Inferior parietal cortex (tissue), 1 donor: ENCODE measurements around the gene ESR2.
"Not testable (repeated sequence)": the region's sequence is repeated elsewhere in the genome, so short reads cannot be mapped to it uniquely, and the experiment has no call there.

Experiments
- DNase-seq: peaks from one replicate; pipeline ENCODE4 v3.0.0-alpha.2; 2016; ENCODE audit errors: extremely low spot score

ESR2 gene

GRCh38 chr14:64221391-64222003 lies 72.7 kb downstream of the ESR2 start:
- DNase-seq: no peak

GRCh38 chr14:64220466-64220865 lies 73.7 kb downstream of the ESR2 start:
- DNase-seq: peak; percentile 54

DNA sequence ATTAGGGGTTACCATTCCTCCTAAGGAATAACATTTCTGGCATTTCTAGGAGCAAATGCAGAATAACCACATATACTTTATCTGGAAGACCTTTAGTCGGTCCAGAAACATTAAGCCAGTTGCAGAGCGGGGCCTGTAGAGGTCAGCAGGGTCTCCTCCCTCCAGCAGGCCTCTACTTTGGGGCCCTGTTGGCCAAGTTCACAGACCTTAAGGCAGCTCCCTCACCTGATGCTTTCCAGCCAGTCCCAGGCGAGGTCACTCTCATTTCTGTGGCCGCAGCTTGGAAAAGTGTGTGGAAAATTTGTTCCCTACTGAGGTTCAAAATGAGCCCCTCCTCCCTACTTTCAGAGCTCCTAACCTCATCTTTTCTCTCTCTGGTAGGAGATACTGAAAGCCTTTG lies 74.1 kb downstream of the ESR2 start:
- no peak for DNase-seq

GRCh38 chr14:64218344-64219240 lies 75.6 kb downstream of the ESR2 start:
- DNase-seq: no peak

DNA sequence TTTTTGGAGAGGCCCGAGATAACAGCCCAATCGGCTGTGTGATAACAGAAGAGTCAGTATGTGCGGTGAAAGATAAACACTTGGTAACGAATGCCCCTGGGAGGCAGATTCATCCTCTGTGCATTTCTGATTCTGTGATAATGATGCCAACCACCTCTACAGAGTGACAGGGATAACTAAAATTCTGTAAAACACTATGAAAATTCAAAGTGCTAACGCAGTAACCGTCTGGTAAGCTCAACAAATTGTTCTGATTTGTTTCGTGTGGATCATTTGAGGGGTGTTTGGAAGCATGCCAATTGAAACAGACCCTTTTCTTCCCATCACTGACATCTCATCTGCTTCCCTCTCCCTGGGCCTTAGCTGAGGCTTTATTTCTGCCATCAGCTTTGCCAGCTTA lies 76.3 kb downstream of the ESR2 start:
- no peak for DNase-seq

DNA sequence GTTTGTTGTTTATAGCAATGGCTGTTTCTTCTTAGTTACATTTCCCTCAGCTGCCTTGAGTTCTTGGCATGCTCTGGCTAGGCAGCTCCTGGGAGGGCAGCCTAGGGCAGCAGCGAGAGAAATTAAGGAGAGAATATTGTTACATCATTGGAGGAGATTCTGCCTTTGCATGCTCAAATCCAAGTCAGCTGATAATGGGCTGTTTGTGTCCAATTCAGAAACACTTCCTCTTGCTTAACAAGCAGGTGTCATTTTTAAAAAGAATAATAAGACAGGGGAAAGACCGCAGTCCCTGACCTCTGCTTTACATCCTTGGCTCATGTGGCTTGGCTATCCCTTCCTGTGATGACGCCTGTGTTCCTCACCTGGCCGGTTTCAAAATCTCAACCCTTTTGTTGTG lies 76.9 kb downstream of the ESR2 start:
- no peak for DNase-seq

- DNase-seq: no peak
These were observed 78.2 kb downstream of the ESR2 start for GRCh38 chr14:64215978-64216377.

DNA sequence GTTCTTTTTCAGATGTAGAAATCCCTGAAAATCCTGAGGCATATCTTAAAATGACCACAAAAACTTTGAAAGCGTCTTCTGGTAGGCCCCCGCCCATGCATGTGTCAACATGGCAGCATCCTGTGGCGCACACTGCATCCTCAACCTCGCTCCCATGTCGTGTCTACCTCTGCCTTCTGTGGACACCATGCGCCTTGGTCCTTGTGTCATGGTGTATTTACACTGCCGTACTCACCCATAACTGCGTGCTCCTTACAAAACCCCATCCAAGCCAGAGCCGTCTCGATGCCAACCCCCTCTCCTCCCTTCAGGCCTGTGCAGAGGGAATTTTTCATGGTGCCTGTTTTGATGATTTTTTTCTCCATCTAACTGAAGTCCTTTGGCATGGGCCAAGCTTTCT lies 78.9 kb downstream of the ESR2 start:
- DNase-seq: no peak

- DNase-seq: no peak
These were observed 80.2 kb downstream of the ESR2 start for GRCh38 chr14:64213853-64214570.

DNA sequence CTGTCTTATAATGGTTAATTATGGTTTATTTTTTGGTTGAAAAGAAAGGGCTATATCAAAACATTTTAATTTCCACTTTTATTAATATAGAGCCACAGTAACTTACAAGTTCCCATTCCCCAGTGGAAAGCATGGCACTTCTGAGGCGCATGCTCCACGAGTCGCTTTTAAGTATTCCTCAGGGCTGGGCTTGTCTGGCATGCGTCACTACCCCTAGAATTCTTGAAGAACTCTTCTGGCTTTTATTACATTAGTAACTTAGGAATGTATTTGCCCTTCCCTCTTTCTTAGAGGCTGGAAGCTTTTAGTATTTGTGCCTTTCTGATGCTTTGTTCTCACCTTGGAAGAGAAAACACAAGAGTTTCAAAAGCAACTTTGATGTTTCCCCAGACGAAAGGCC lies 81.1 kb downstream of the ESR2 start:
- DNase-seq: no peak

- DNase-seq: no peak
These were observed 81.5 kb downstream of the ESR2 start for GRCh38 chr14:64212666-64213065.

GRCh38 chr14:64210912-64211311 lies 83.3 kb downstream of the ESR2 start:
- DNase-seq: not testable (repeated sequence)

GRCh38 chr14:64210216-64210615 lies 84.0 kb downstream of the ESR2 start:
- no peak for DNase-seq

DNA sequence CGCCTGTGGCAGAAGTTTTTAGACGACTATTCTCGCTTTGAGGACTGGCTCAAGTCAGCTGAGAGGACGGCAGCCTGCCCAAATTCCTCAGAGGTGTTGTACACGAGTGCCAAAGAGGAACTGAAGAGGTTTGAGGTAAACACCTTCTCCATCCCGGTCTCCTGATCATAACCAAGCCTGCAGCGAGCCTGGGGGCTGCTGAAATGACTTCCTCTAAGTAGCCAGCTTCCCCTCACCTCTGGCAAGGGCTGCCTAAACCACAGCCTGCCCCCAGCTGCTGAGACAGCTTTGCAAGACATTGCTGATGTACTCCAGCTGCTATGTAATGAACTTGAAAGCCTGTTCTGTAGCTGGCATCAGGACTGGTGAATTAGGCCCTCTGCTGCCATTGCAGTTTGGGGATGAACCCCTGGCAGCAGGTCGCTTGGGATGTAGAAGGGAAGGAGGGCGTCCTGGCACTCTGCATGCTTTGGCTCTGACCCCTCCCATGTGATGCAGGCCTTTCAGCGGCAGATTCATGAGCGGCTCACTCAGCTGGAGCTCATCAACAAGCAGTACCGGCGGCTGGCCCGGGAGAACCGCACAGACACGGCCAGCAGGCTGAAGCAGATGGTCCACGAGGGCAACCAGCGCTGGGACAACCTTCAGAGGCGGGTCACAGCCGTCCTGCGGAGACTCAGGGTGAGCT lies 84.6 kb downstream of the ESR2 start:
- no peak for DNase-seq

GRCh38 chr14:64208981-64209380 lies 85.2 kb downstream of the ESR2 start:
- DNase-seq: no peak

GRCh38 chr14:64208261-64208660 lies 85.9 kb downstream of the ESR2 start:
- DNase-seq: no peak

GRCh38 chr14:64203366-64204006 lies 90.7 kb downstream of the ESR2 start:
- DNase-seq: no peak

- no peak for DNase-seq
These were observed 91.5 kb downstream of the ESR2 start for GRCh38 chr14:64202716-64203115.

- DNase-seq: no peak
These were observed 92.1 kb downstream of the ESR2 start for GRCh38 chr14:64201921-64202545.

DNA sequence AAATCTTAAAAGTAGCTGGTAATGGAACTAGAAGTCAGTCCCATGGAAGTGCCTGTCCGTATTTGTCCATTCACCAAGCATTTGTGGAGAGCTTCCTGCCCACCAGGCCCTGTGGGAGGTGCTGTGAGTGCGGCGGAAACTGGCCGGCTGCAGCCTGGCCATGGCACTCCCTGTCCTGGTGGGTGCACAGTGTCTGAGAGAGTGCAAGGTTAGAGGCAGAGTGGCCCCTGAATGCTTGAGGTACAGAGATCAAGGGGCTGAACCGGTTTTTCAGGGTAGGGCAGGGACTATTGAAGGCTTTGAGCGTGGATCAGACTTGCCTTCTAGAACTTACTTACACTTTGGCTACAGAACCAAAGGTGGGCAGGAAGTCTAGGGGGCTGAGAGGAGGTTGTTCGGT lies 92.9 kb downstream of the ESR2 start:
- no peak for DNase-seq

GRCh38 chr14:64200170-64200569 lies 94.0 kb downstream of the ESR2 start:
- DNase-seq: no peak
